IMR-90 (cell line): ENCODE results near the gene EPS15. TPM values are rescaled to one million over a fixed set of nuclear protein-coding genes. Genes with fewer than 3 reads are reported as not detected.

Source experiments
- BHLHE40 ChIP-seq: fragments of 150-350 bp; IDR thresholded peaks from 2 replicates; pipeline ENCODE4 v1.6.1; 2016; ENCODE audit warnings: mild to moderate bottlenecking, low read depth, low read length
- ELK1 ChIP-seq: fragments of 150-350 bp; IDR thresholded peaks from 2 replicates; pipeline ENCODE4 v1.6.1; 2016; ENCODE audit warnings: low read depth, mild to moderate bottlenecking, low read length, moderate library complexity, borderline replicate concordance
- polyA plus RNA-seq, 3 experiments: library from polyadenylated mRNA; depleted of rRNA; stranded (reverse); fragments of >200 nt; gene quantifications; 2 replicates each; pipeline ENCODE4 v1.2.3, GENCODE V29; 2012; ENCODE audit warnings: low replicate concordance in 1 of 3
- total RNA-seq: library from RNA; depleted of rRNA; stranded (reverse); fragments of >200 nt; gene quantifications from 2 replicates; pipeline ENCODE4 v1.2.3, GENCODE V29; 2012

The EPS15 gene
- total and polyA plus RNA-seq, 2 of the 4 experiments (the other 2 are of a cell fraction): 17.6 to 38.0 TPM

DNA sequence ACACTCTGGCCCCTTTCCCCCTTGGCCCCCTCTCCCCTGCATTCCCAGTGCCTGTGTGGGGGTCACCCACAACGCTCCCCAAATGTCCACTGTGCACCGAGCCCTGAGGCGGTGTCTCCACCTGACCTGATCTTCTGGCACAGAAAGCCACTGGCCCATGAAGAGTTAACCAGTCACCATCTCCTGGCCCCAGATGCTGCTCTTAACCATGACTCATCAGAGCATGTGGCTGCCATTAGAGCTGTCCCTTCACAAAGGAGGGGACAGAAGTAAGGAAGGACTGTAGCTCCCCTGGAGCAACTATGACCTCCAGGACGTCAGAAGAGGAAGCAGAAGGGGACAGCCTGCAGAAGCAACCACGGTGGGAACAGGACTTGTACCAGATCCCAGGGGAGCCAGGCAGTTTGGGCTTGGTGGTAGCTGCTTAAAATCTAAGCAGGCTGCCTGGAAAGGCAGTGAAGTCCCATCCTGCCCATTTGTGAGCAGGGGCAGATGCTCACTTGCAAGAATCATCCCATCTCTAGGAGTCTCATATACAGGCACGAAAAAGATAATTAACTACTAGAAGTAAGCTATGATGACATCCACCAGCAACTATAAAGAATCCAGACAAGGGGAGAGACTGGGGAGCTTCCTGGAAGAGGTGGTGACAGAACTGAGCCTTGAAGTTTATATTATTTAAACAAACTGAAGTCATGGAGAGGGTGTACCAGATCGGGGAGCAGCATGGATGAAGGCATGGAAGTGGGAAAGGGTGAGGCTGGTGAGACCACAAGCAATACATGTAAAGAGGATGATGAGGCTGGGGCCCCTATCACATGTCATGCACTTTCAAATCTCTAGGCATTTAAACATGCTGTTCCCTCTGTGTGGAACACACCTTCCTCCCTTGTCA, 187.6 kb downstream of the EPS15 start (continued):
- no peak for TF ChIP-seq ELK1
- TF ChIP-seq BHLHE40: no peak
